ENCODE measurements around the gene KLHL35. TPM values are rescaled to one million over a fixed set of nuclear protein-coding genes. Genes with fewer than 3 reads are reported as not detected.

KLHL35 gene
- total RNA-seq, 1 donor from 2014 or later = 0.77 TPM

DNA sequence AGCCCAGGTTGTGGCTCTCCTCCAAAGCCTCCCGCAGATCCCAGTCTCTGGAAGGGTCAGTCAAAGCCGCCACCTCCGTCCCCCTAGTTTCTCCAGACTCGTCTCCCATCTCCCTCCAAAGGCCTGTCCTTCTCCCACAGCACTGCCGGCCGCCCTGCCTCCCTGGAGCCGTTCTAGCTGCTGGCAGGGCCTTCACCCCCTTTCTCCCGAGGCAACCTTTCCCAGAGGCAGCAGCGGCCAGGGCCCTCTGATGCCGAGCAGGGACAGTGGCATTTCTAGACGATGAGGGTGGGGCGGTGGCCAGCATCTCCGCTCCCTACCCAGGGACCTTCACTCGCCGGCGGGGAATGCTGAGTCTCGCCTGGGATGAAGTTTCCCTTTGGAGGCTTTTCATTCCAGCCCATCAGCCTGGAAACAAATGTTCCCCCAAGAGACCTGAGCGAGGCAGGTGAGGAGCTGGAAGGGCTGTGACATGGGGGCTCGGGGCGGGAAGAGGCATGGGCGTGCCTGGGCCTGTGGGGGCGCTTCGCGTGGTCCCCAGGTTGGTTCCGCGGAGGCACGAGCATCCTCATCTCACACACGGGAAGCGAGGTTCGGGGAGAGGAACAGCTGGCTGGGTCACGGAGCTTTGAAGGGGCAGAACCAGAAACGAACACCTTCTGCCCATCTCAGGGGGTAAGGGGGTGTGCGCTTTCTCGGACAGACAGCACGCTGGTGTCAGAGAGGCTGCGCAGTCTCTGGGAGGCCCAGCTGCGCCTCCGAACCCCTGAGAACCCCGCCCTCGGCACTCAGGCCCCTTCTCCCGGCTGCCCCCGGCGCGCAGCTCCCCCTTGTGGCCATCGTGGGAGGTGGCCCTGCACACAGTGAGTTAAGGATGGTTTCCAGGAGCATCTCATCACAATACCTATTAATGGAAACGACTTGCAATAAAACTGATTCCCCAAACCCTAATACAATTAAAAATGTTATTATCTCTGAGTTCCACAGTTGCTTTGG lies 18.1 kb upstream of the KLHL35 start:
- H3K27ac ChIP-seq (ENCODE audit: low read depth, low read length) = no peak overlapping the region
- H3K4me1 Mint-ChIP-seq (ENCODE audit: low read depth, unreplicated experiment) = no peaks in the 10 kb centered on the region
- H3K9me3 Mint-ChIP-seq (ENCODE audit: unreplicated experiment) = no peaks in the 10 kb centered on the region
- no peaks in the 10 kb centered on the region for H3K36me3 ChIP-seq (ENCODE audit: insufficient read depth, low read length)
- no peak overlapping the region for H3K4me3 Mint-ChIP-seq (ENCODE audit: unreplicated experiment)
- no peaks in the 10 kb centered on the region for H3K27me3 ChIP-seq (ENCODE audit: insufficient read depth, low read length)
- FAIRE-seq = no peak
- DNase-seq (ENCODE audit: low read depth) = no peak
- TF ChIP-seq, protein P1, sequence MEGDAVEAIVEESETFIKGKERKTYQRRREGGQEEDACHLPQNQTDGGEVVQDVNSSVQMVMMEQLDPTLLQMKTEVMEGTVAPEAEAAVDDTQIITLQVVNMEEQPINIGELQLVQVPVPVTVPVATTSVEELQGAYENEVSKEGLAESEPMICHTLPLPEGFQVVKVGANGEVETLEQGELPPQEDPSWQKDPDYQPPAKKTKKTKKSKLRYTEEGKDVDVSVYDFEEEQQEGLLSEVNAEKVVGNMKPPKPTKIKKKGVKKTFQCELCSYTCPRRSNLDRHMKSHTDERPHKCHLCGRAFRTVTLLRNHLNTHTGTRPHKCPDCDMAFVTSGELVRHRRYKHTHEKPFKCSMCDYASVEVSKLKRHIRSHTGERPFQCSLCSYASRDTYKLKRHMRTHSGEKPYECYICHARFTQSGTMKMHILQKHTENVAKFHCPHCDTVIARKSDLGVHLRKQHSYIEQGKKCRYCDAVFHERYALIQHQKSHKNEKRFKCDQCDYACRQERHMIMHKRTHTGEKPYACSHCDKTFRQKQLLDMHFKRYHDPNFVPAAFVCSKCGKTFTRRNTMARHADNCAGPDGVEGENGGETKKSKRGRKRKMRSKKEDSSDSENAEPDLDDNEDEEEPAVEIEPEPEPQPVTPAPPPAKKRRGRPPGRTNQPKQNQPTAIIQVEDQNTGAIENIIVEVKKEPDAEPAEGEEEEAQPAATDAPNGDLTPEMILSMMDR (IDR thresholded peaks at IDR 0.05; ENCODE audit: insufficient read depth, low read depth, low read length) = peak; percentile 37
- no peak for TF ChIP-seq EZH2 (IDR thresholded peaks at IDR 0.05; ENCODE audit: insufficient read depth, low read length)
- no peaks in the 10 kb centered on the region for H3K9me3 ChIP-seq (ENCODE audit: insufficient read depth, low read depth, low read length)
- H3K79me2 ChIP-seq (ENCODE audit: insufficient read depth, low read length) = no peaks in the 10 kb centered on the region
- H4K20me1 ChIP-seq (ENCODE audit: insufficient read depth, low read length) = no peaks in the 10 kb centered on the region
- H3K27ac Mint-ChIP-seq (ENCODE audit: unreplicated experiment) = no peak overlapping the region
- peaks cover 46% of the 10 kb centered on the region for H3K27me3 Mint-ChIP-seq (ENCODE audit: low read depth, unreplicated experiment)
- H3K9ac ChIP-seq (ENCODE audit: low read length) = no peak overlapping the region
- no peak overlapping the region for H2AFZ ChIP-seq (ENCODE audit: low read depth, low read length)
- H3K4me3 ChIP-seq (ENCODE audit: insufficient read depth, low read depth, low read length) = no peak overlapping the region
- H3K4me2 ChIP-seq (ENCODE audit: low read length) = no peak overlapping the region
- H3K4me1 ChIP-seq (ENCODE audit: insufficient read depth, low read length) = peaks cover 6% of the 10 kb centered on the region
- peaks cover 2% of the 10 kb centered on the region for H3K36me3 Mint-ChIP-seq (ENCODE audit: low read depth, unreplicated experiment)

DNA sequence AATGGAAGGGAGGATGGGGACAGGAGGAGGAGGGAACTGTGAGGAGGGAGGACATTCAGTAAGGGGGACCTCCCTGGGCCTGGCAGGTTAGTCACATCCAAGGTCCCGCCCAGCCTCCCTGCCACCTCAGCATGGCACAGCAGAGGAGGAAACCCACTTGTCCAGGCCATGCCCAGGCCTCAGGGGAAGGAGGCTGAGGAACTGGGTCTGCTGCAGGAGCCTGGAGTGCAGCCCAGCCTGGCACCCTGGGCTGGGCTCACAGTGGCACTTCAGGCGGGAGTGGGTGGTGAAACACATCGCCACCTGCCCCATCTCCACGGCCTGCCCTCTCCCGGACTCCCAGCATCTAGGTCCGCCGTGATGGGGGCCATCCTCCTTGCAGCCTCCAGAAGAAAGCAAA lies 17.2 kb upstream of the KLHL35 start:
- no peak overlapping the region for H3K27ac ChIP-seq (ENCODE audit: low read depth, low read length)
- no peak overlapping the region for H3K4me3 ChIP-seq (ENCODE audit: insufficient read depth, low read depth, low read length)
- H3K4me2 ChIP-seq (ENCODE audit: low read length) = no peak overlapping the region
- Mint-ChIP-seq H3K4me3 (ENCODE audit: unreplicated experiment) (no peak overlapping the region), H3K36me3 (ENCODE audit: low read depth, unreplicated experiment) (peaks cover 2% of the 10 kb centered on the region), H3K9me3 (ENCODE audit: unreplicated experiment) (no peaks in the 10 kb centered on the region), H3K27ac (ENCODE audit: unreplicated experiment) (no peak overlapping the region), H3K27me3 (ENCODE audit: low read depth, unreplicated experiment) (peaks cover 50% of the 10 kb centered on the region), H3K4me1 (ENCODE audit: low read depth, unreplicated experiment) (no peaks in the 10 kb centered on the region)
- no peak for FAIRE-seq
- H3K9ac ChIP-seq (ENCODE audit: low read length) = no peak overlapping the region
- H3K36me3 ChIP-seq (ENCODE audit: insufficient read depth, low read length) = no peaks in the 10 kb centered on the region
- no peaks in the 10 kb centered on the region for H3K27me3 ChIP-seq (ENCODE audit: insufficient read depth, low read length)
- no peak for DNase-seq (ENCODE audit: low read depth)
- peaks cover 6% of the 10 kb centered on the region for H3K4me1 ChIP-seq (ENCODE audit: insufficient read depth, low read length)
- no peak for TF ChIP-seq EZH2 (IDR thresholded peaks at IDR 0.05; ENCODE audit: insufficient read depth, low read length)
- TF ChIP-seq, protein P1 (IDR thresholded peaks at IDR 0.05; ENCODE audit: insufficient read depth, low read depth, low read length) = no peak
- no peaks in the 10 kb centered on the region for H3K9me3 ChIP-seq (ENCODE audit: insufficient read depth, low read depth, low read length)
- no peaks in the 10 kb centered on the region for H3K79me2 ChIP-seq (ENCODE audit: insufficient read depth, low read length)
- no peaks in the 10 kb centered on the region for H4K20me1 ChIP-seq (ENCODE audit: insufficient read depth, low read length)
- no peak overlapping the region for H2AFZ ChIP-seq (ENCODE audit: low read depth, low read length)

DNA sequence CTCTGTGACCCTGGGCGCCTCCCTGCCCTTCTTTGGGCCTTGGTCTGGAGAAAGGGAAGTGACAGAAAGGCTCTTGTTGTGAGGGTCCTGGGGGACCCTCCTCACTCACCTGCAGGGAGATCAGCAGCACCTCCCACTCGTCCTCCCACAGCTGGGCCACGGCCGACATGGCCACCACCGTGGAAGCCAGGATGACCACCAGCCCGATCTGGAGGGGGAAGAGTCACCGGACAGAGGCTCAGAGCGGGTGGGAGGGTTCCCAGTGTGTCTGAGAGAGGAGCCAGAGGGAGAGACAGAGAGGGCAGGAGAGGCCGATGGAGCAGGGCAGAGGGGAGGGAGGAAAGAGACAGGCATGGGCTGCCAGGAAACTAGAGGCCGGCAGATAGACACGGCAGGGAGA lies 16.8 kb upstream of the KLHL35 start:
- Histone ChIP-seq H3K27ac (ENCODE audit: low read depth, low read length) (no peak overlapping the region), H3K4me1 (ENCODE audit: insufficient read depth, low read length) (peaks cover 6% of the 10 kb centered on the region), H3K27me3 (ENCODE audit: insufficient read depth, low read length) (no peaks in the 10 kb centered on the region), H3K9me3 (ENCODE audit: insufficient read depth, low read depth, low read length) (no peaks in the 10 kb centered on the region), H4K20me1 (ENCODE audit: insufficient read depth, low read length) (no peaks in the 10 kb centered on the region), H3K4me2 (ENCODE audit: low read length) (no peak overlapping the region), H2AFZ (ENCODE audit: low read depth, low read length) (no peak overlapping the region), H3K9ac (ENCODE audit: low read length) (no peak overlapping the region), H3K4me3 (ENCODE audit: insufficient read depth, low read depth, low read length) (no peak overlapping the region), H3K79me2 (ENCODE audit: insufficient read depth, low read length) (no peaks in the 10 kb centered on the region), H3K36me3 (ENCODE audit: insufficient read depth, low read length) (no peaks in the 10 kb centered on the region)
- H3K4me3 Mint-ChIP-seq (ENCODE audit: unreplicated experiment) = no peak overlapping the region
- H3K4me1 Mint-ChIP-seq (ENCODE audit: low read depth, unreplicated experiment) = no peaks in the 10 kb centered on the region
- DNase-seq (ENCODE audit: low read depth) = no peak
- H3K27me3 Mint-ChIP-seq (ENCODE audit: low read depth, unreplicated experiment) = peaks cover 53% of the 10 kb centered on the region
- no peak for FAIRE-seq
- no peaks in the 10 kb centered on the region for H3K9me3 Mint-ChIP-seq (ENCODE audit: unreplicated experiment)
- H3K27ac Mint-ChIP-seq (ENCODE audit: unreplicated experiment) = no peak overlapping the region
- TF ChIP-seq, protein P1 (IDR thresholded peaks at IDR 0.05; ENCODE audit: insufficient read depth, low read depth, low read length) = no peak
- TF ChIP-seq EZH2 (IDR thresholded peaks at IDR 0.05; ENCODE audit: insufficient read depth, low read length) = no peak
- peaks cover 2% of the 10 kb centered on the region for H3K36me3 Mint-ChIP-seq (ENCODE audit: low read depth, unreplicated experiment)

Measured in astrocyte (in vitro differentiated cells and primary cell).